Fibroblast of lung (primary cell): ENCODE measurements around the gene AP4E1. TPM values are rescaled to one million over a fixed set of nuclear protein-coding genes. Genes with fewer than 3 reads are reported as not detected.
A peak's percentile ranks its signal among the peaks of the same experiment; 100 is the strongest.

Experiments used
- DNase-seq, 2 donors: peaks; one replicate each; pipeline versions ENCODE4 v3.0.0 to v3.0.0-alpha.2; 2010; ENCODE audit warnings: low read depth in 2 of 2
- H2AFZ ChIP-seq: 2 replicates; pipeline ENCODE4 v1.5.1; 2012; ENCODE audit warnings: low read length, control low read depth, inconsistent platforms
- H3K27ac ChIP-seq: 2 replicates; pipeline ENCODE4 v1.5.1; 2011; ENCODE audit warnings: low read length, control low read depth; ENCODE audit not compliant: insufficient read depth
- H3K27me3 ChIP-seq: 2 replicates; pipeline ENCODE4 v1.5.1; 2011; ENCODE audit warnings: mild to moderate bottlenecking, low read length; ENCODE audit not compliant: control insufficient read depth, insufficient read depth
- H3K36me3 ChIP-seq: 2 replicates; pipeline ENCODE4 v1.5.1; 2011; ENCODE audit warnings: low read length; ENCODE audit not compliant: control insufficient read depth, insufficient read depth
- H3K4me1 ChIP-seq: 2 replicates; pipeline ENCODE4 v1.5.1; 2011; ENCODE audit warnings: low read length; ENCODE audit not compliant: control insufficient read depth, insufficient read depth; ENCODE audit errors: extremely low read depth
- H3K4me2 ChIP-seq: 2 replicates; pipeline ENCODE4 v1.5.1; 2011; ENCODE audit warnings: low read length, control low read depth; ENCODE audit not compliant: insufficient read depth; ENCODE audit errors: extremely low read depth
- H3K4me3 ChIP-seq, 4 experiments: fragments of 200-600 bp in 1 of 4; sonication (generic) in 1 of 4; replicated peaks in 1 of 4; 2 replicates each; pipeline ENCODE4 v1.5.1; 2011 to 2016; ENCODE audit warnings: low read length in 4 of 4, low read depth in 3 of 4, mild to moderate bottlenecking in 3 of 4, control low read depth in 2 of 4, inconsistent platforms in 1 of 4, mixed read lengths in 1 of 4; ENCODE audit not compliant: insufficient read depth in 1 of 4; ENCODE audit errors: control extremely low read depth in 1 of 4
- H3K79me2 ChIP-seq: 2 replicates; pipeline ENCODE4 v1.5.1; 2012; ENCODE audit warnings: mild to moderate bottlenecking, low read length, inconsistent platforms; ENCODE audit not compliant: control insufficient read depth, insufficient read depth
- H3K9ac ChIP-seq: 2 replicates; pipeline ENCODE4 v1.5.1; 2011; ENCODE audit warnings: mild to moderate bottlenecking, low read length, control low read depth; ENCODE audit not compliant: insufficient read depth
- H3K9me3 ChIP-seq: 2 replicates; pipeline ENCODE4 v1.5.1; 2012; ENCODE audit warnings: low read depth, low read length; ENCODE audit not compliant: control insufficient read depth, insufficient read depth
- H4K20me1 ChIP-seq: 2 replicates; pipeline ENCODE4 v1.5.1; 2011; ENCODE audit warnings: low read length; ENCODE audit not compliant: control insufficient read depth, insufficient read depth; ENCODE audit errors: extremely low read depth
- CTCF ChIP-seq, 2 donors: IDR thresholded peaks in 1 of 2; conservative IDR thresholded peaks in 1 of 2; 1 replicate in 1 of 2; 2 replicates in 1 of 2; pipeline ENCODE4 v1.5.1; 2011 to 2012; ENCODE audit warnings: low read length in 2 of 2, control low read depth in 1 of 2, inconsistent platforms in 1 of 2, low read depth in 1 of 2, mild to moderate bottlenecking in 1 of 2
- EZH2 ChIP-seq: IDR thresholded peaks from 2 replicates; pipeline ENCODE4 v1.5.1; 2012; ENCODE audit warnings: low read length, control low read depth, mild to moderate bottlenecking; ENCODE audit errors: missing control alignments
- polyA plus RNA-seq, 2 donors: library from polyadenylated mRNA; depleted of rRNA in 1 of 2; stranded (reverse) in 1 of 2; unstranded in 1 of 2; fragments of >200 nt; gene quantifications; 2 replicates each; pipeline ENCODE4 v1.2.1, GENCODE V29; 2011 to 2012; ENCODE audit warnings: missing spikeins in 1 of 2
- total RNA-seq: library from RNA; depleted of rRNA; stranded (reverse); fragments of >200 nt; gene quantifications from 2 replicates; pipeline ENCODE4 v1.2.1, GENCODE V29; 2014

Gene AP4E1
- total and polyA plus RNA-seq, 2 donors (not counting 1 experiment from before 2014, with no cell fraction given): 7.3 to 19.7 TPM

- Histone ChIP-seq H3K79me2 (no peaks in the 10 kb centered on the region), H3K4me1 (peaks cover 3% of the 10 kb centered on the region), H2AFZ (no peak overlapping the region), H3K36me3 (no peaks in the 10 kb centered on the region), H3K9ac (no peak overlapping the region), H3K9me3 (no peaks in the 10 kb centered on the region), H3K4me2 (no peak overlapping the region), H3K27me3 (no peaks in the 10 kb centered on the region), H3K27ac (no peak overlapping the region), H3K4me3 (no peak overlapping the region), H4K20me1 (no peaks in the 10 kb centered on the region)
- DNase-seq: peak; percentile 15 to 32
- TF ChIP-seq CTCF (conservative IDR thresholded peaks at IDR 0.05 in 1 of 2, IDR thresholded peaks at IDR 0.05 in 1 of 2; ENCODE audit: low read depth in 1 of 2, low read length in 2 of 2) (no peak), EZH2 (no peak)
These were observed 27.1 kb upstream of the AP4E1 start for GRCh38 chr15:50881121-50882048.

- Histone ChIP-seq H3K9ac (no peak overlapping the region), H3K9me3 (no peaks in the 10 kb centered on the region), H3K27ac (no peak overlapping the region), H3K4me1 (peaks cover 3% of the 10 kb centered on the region), H2AFZ (no peak overlapping the region), H3K79me2 (no peaks in the 10 kb centered on the region), H3K36me3 (no peaks in the 10 kb centered on the region), H3K4me3 (no peak overlapping the region), H3K27me3 (no peaks in the 10 kb centered on the region), H3K4me2 (no peak overlapping the region), H4K20me1 (no peaks in the 10 kb centered on the region)
- TF ChIP-seq EZH2: no peak
- no peak for TF ChIP-seq CTCF (conservative IDR thresholded peaks at IDR 0.05 in 1 of 2, IDR thresholded peaks at IDR 0.05 in 1 of 2; ENCODE audit: low read depth in 1 of 2, low read length in 2 of 2)
- DNase-seq: peak; percentile 32 to 69
These were observed 24.6 kb upstream of the AP4E1 start for GRCh38 chr15:50883903-50884302.

GRCh38 chr15:50884540-50884939 is 23.9 kb upstream of the AP4E1 start:
- H4K20me1 ChIP-seq: no peaks in the 10 kb centered on the region
- H3K4me3 ChIP-seq: no peak overlapping the region
- no peaks in the 10 kb centered on the region for H3K9me3 ChIP-seq
- TF ChIP-seq EZH2 (no peak), CTCF (conservative IDR thresholded peaks at IDR 0.05 in 1 of 2, IDR thresholded peaks at IDR 0.05 in 1 of 2; ENCODE audit: low read depth in 1 of 2, low read length in 2 of 2) (no peak)
- no peak overlapping the region for H2AFZ ChIP-seq
- H3K9ac ChIP-seq: no peak overlapping the region
- H3K79me2 ChIP-seq: no peaks in the 10 kb centered on the region
- no peak overlapping the region for H3K4me2 ChIP-seq
- peak overlapping the region; percentile 65 for H3K27ac ChIP-seq
- no peaks in the 10 kb centered on the region for H3K27me3 ChIP-seq
- DNase-seq: peak in 1 of 2 donors; percentile 64
- peaks cover 3% of the 10 kb centered on the region for H3K4me1 ChIP-seq
- H3K36me3 ChIP-seq: no peaks in the 10 kb centered on the region
